ENCODE results near the gene PLIN1. TPM values are rescaled to one million over a fixed set of nuclear protein-coding genes. Genes with fewer than 3 reads are reported as not detected.
A peak's percentile ranks its signal among the peaks of the same experiment; 100 is the strongest.

The PLIN1 gene, protein sequence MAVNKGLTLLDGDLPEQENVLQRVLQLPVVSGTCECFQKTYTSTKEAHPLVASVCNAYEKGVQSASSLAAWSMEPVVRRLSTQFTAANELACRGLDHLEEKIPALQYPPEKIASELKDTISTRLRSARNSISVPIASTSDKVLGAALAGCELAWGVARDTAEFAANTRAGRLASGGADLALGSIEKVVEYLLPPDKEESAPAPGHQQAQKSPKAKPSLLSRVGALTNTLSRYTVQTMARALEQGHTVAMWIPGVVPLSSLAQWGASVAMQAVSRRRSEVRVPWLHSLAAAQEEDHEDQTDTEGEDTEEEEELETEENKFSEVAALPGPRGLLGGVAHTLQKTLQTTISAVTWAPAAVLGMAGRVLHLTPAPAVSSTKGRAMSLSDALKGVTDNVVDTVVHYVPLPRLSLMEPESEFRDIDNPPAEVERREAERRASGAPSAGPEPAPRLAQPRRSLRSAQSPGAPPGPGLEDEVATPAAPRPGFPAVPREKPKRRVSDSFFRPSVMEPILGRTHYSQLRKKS
- total RNA-seq (2012; rRNA removed), result under 0.01 TPM in 2 replicates
- 0.07 and 0.09 TPM in 2 replicates for polyA plus RNA-seq (2012; rRNA removed)
- 0.05 TPM in 1 of 2 replicates, not detected in the other for polyA plus RNA-seq (2012; cell fraction: cytosol; rRNA removed)
- polyA plus RNA-seq (2012; cell fraction: nucleus; rRNA removed; ENCODE audit: low replicate concordance), result 0.29 and 0.34 TPM in 2 replicates
- Bru-seq, nascent RNA, result percentile 13 among the genes with signal in this experiment
- BruChase-seq, experiment 1, labeled RNA remaining after a 6-hour chase, result percentile 28 among the genes with signal in this experiment
- BruChase-seq, experiment 2, labeled RNA remaining after a 2-hour chase, result percentile 25 among the genes with signal in this experiment
- long read RNA-seq, result 0 reads

DNA sequence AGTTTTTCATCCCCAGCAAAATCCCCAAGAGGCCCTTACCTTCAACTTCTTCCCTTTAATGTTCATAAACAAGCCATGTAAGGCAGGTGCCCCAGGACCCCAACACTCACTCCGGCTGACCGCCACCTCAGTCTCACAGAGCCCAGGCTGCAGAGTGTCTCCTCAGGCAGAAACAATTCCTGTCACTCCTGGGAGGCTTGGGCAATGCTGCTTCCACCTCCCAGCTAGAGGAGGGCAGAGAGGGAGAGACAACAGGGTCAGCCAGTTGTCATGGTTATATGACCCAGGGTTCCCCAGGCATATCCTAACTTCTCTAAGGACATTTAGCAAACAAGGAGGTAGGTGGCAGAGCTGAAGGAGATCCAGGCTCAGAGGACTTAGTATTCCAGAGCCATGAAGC is at the start of gene PLIN1:
TSS of gene PLIN1 (minus strand) at position 156 of the 400 bp plus-strand sequence. CDS start 1,878 bp downstream, outside the sequence.
- Histone ChIP-seq H2BK120ac (ENCODE audit: low read depth, low read length) (no peak within 1 kb of the TSS), H4K91ac (ENCODE audit: insufficient read depth, low read depth, low read length) (no peak within 1 kb of the TSS), H3K36me3 (ENCODE audit: control insufficient read depth, insufficient read depth, low read length) (peaks cover 2% of the 10 kb centered on the region; the same call in 1 of the 2 replicates), H2AK9ac (replicated peaks; ENCODE audit: low read depth, low read length, poor library complexity) (no peak within 1 kb of the TSS), H4K20me1 (ENCODE audit: insufficient read depth, low read length) (no peaks in the 10 kb centered on the region), H3K9me1 (ENCODE audit: insufficient read depth, low read length) (peaks cover 8% of the 10 kb centered on the region; the same call in 1 of the 2 replicates), H3K9ac (ENCODE audit: low read depth, low read length) (no peak within 1 kb of the TSS), H3K27ac (ENCODE audit: insufficient read depth, low read length) (no peak within 1 kb of the TSS), H3K18ac (ENCODE audit: low read depth, low read length) (no peak within 1 kb of the TSS), H3K9me3 (ENCODE audit: control insufficient read depth, insufficient read depth, low read length) (no peaks in the 10 kb centered on the region), H2BK5ac (ENCODE audit: low read depth, low read length, poor library complexity, severe bottlenecking) (no peak within 1 kb of the TSS), H3K4me3 (ENCODE audit: insufficient read depth, low read depth, low read length) (no peak within 1 kb of the TSS), H3K79me1 (ENCODE audit: low read depth in 1 of 2, low read length in 2 of 2) (no peaks in the 10 kb centered on the region), H2BK20ac (ENCODE audit: low read depth, low read length) (no peak within 1 kb of the TSS), H4K8ac (ENCODE audit: low read depth in 2 of 2, low read length in 2 of 2) (no peak within 1 kb of the TSS), H2AFZ (replicated peaks; ENCODE audit: low read length, poor library complexity) (no peak within 1 kb of the TSS), H3K4me1 (ENCODE audit: control insufficient read depth, insufficient read depth, low read length) (peaks cover 2% of the 10 kb centered on the region; the same call in 1 of the 2 replicates), H3K23ac (ENCODE audit: low read depth, low read length) (no peak within 1 kb of the TSS), H4K5ac (ENCODE audit: low read depth, low read length) (no peak within 1 kb of the TSS), H3K27me3 (ENCODE audit: control insufficient read depth, insufficient read depth, low read length) (no peaks in the 10 kb centered on the region), H3K56ac (ENCODE audit: extremely low read depth, insufficient read depth, low read length) (no peak within 1 kb of the TSS), H3K14ac (replicated peaks; ENCODE audit: low read depth, low read length) (no peak within 1 kb of the TSS), H3K4ac (ENCODE audit: low read depth, low read length) (no peak within 1 kb of the TSS), H2AK5ac (ENCODE audit: low read depth, low read length) (no peak within 1 kb of the TSS), H3K4me2 (ENCODE audit: low read depth, low read length) (no peak within 1 kb of the TSS), H2BK15ac (ENCODE audit: low read depth, low read length) (no peak within 1 kb of the TSS)
- no peak for ATAC-seq (ENCODE audit: low read depth)
- in situ Hi-C loops (cut with MboI; ENCODE audit: low sequenced_read_pairs) (no loop called here), intact Hi-C loops (cut with micrococcal nuclease) (no loop called here), dilution Hi-C loops (cut with HindIII; ENCODE audit: low sequenced_read_pairs, unreplicated experiment) (no loop called here)
- ChIA-PET POLR2A (ENCODE audit: unreplicated experiment) (no interaction called here), CTCF (no interaction called here)
- WGBS, 2 experiments (ENCODE audit: extremely low coverage in 2 of 2, insufficient read length in 1 of 2), result no CpG with 5 or more reads among the region's 2 CpGs
- BruUV-seq (replicated peaks), result no TSS peak
- no peak for DNase-seq
- TF ChIP-seq ELK1 (IDR thresholded peaks at IDR 0.05; ENCODE audit: borderline replicate concordance, low read depth, low read length), result no peak
- no peak for TF ChIP-seq RAD21 (IDR thresholded peaks at IDR 0.05; ENCODE audit: low read length)
- TF ChIP-seq, protein P1, sequence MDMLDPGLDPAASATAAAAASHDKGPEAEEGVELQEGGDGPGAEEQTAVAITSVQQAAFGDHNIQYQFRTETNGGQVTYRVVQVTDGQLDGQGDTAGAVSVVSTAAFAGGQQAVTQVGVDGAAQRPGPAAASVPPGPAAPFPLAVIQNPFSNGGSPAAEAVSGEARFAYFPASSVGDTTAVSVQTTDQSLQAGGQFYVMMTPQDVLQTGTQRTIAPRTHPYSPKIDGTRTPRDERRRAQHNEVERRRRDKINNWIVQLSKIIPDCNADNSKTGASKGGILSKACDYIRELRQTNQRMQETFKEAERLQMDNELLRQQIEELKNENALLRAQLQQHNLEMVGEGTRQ (IDR thresholded peaks at IDR 0.05; ENCODE audit: low read depth, low read length), result no peak
- TF ChIP-seq SMC3 (IDR thresholded peaks at IDR 0.05; ENCODE audit: low read depth, low read length), result no peak
- no peak for TF ChIP-seq CHD1 (IDR thresholded peaks at IDR 0.05; ENCODE audit: low read depth, low read length)
- no peak for TF ChIP-seq NFE2L2 (IDR thresholded peaks at IDR 0.05; ENCODE audit: low read depth, low read length)
- TF ChIP-seq RCOR1 (IDR thresholded peaks at IDR 0.05; ENCODE audit: insufficient replicate concordance, low read length), result no peak
- TF ChIP-seq RFX5 (IDR thresholded peaks at IDR 0.05; ENCODE audit: low read depth, low read length), result no peak
- no peak for TF ChIP-seq POLR2A (IDR thresholded peaks at IDR 0.05; ENCODE audit: low read depth, low read length)
- TF ChIP-seq MAZ (IDR thresholded peaks at IDR 0.05; ENCODE audit: borderline replicate concordance, low read depth, low read length), result no peak
- TF ChIP-seq BHLHE40 (IDR thresholded peaks at IDR 0.05; ENCODE audit: low read depth, low read length), result no peak
- no peak for TF ChIP-seq CTCF (conservative IDR thresholded peaks at IDR 0.05; ENCODE audit: low read depth, low read length)
- no peak for TF ChIP-seq FOS (IDR thresholded peaks at IDR 0.05; ENCODE audit: low read depth, low read length)

Measured in IMR-90 (cell line).